H1 (cell line): ENCODE measurements around the gene KCNK13. TPM values are rescaled to one million over a fixed set of nuclear protein-coding genes. Genes with fewer than 3 reads are reported as not detected.
"Not testable (repeated sequence)": the region's sequence is repeated elsewhere in the genome, so short reads cannot be mapped to it uniquely, and the experiment has no call there.

Source experiments
- CTCF ChIA-PET: fragments of 300-600 bp; sonication (Branson Sonifier 250); formaldehyde crosslinking; loops from one replicate; lab custom pipeline; 2021; ENCODE audit not compliant: partially characterized antibody; lab: Charles Lee
- POLR2A ChIA-PET: fragments of 300-600 bp; sonication (Branson Sonifier 250); formaldehyde crosslinking; loops from one replicate; lab custom pipeline; 2021; ENCODE audit warnings: inconsistent platforms; ENCODE audit not compliant: partially characterized antibody; lab: Charles Lee
- DNase-seq, 2 experiments: peaks; one replicate each; pipeline versions ENCODE4 v3.0.0 to v3.0.0-alpha.2; 2010 to 2022; ENCODE audit warnings: low spot score in 2 of 2, low read depth in 1 of 2, mixed read lengths in 1 of 2
- FAIRE-seq: peaks from 2 replicates; lab custom pipeline; 2011; peaks lifted over from hg19 to GRCh38; lab: Jason Lieb, UNC
- H2AFZ ChIP-seq: 2 replicates; pipeline ENCODE4 v1.8.1; 2012; ENCODE audit warnings: low read length, inconsistent platforms
- H2AK5ac ChIP-seq: 2 replicates; pipeline ENCODE4 v1.6.1; 2013; ENCODE audit warnings: low read depth, low read length
- H2BK120ac ChIP-seq: replicated peaks from 2 replicates; pipeline ENCODE3; 2013; ENCODE audit warnings: low read depth, low read length, inconsistent platforms
- H2BK12ac ChIP-seq: 2 replicates; pipeline ENCODE4 v1.6.1; 2013; ENCODE audit warnings: low read depth, low read length
- H2BK15ac ChIP-seq: 2 replicates; pipeline ENCODE4 v1.6.1; 2013; ENCODE audit warnings: low read length
- H2BK20ac ChIP-seq: 2 replicates; pipeline ENCODE4 v1.6.1; 2013; ENCODE audit warnings: low read length
- H2BK5ac ChIP-seq: 2 replicates; pipeline ENCODE4 v1.6.1; 2013; ENCODE audit warnings: low read depth, low read length
- H3K14ac ChIP-seq: 2 replicates; pipeline ENCODE4 v1.6.1; 2013; ENCODE audit warnings: inconsistent platforms; ENCODE audit not compliant: insufficient read length
- H3K18ac ChIP-seq: 2 replicates; pipeline ENCODE4 v1.6.1; 2013; ENCODE audit warnings: low read length; ENCODE audit errors: extremely low read depth
- H3K23ac ChIP-seq: 2 replicates; pipeline ENCODE4 v1.6.1; 2013; ENCODE audit warnings: inconsistent platforms; ENCODE audit not compliant: insufficient read length
- H3K23me2 ChIP-seq: 2 replicates; pipeline ENCODE4 v1.6.1; 2013; ENCODE audit warnings: low read depth, low read length
- H3K27ac ChIP-seq: 2 replicates; pipeline ENCODE4 v1.6.1; 2011; ENCODE audit warnings: low read depth, low read length, inconsistent platforms
- H3K27me3 ChIP-seq, 4 experiments: replicated peaks in 1 of 4; 1 replicate in 1 of 4; 2 replicates in 3 of 4; pipeline versions ENCODE4 v1.6.1 to v1.8.1; 2011 to 2013; ENCODE audit warnings: low read length in 3 of 4, mild to moderate bottlenecking in 3 of 4, inconsistent platforms in 2 of 4, mixed read lengths in 2 of 4, moderate library complexity in 1 of 4; ENCODE audit not compliant: control insufficient read depth in 3 of 4, insufficient read depth in 3 of 4; ENCODE audit errors: extremely low read depth in 1 of 4
- H3K36me3 ChIP-seq, 4 experiments: 2 replicates each; pipeline versions ENCODE4 v1.6.1 to v1.8.1; 2011 to 2013; ENCODE audit warnings: mild to moderate bottlenecking in 4 of 4, low read length in 3 of 4, moderate library complexity in 2 of 4, control low read depth in 1 of 4, inconsistent platforms in 1 of 4; ENCODE audit not compliant: insufficient read depth in 4 of 4, control insufficient read depth in 2 of 4
- H3K4ac ChIP-seq: replicated peaks from 2 replicates; pipeline ENCODE3; 2013; ENCODE audit warnings: low read length, low read depth, mixed read lengths, inconsistent platforms; ENCODE audit not compliant: insufficient read length
- H3K4me1 ChIP-seq, 4 experiments: replicated peaks in 1 of 4; 1 replicate in 1 of 4; 2 replicates in 3 of 4; pipeline versions ENCODE4 v1.6.1 to v1.8.1; 2011 to 2013; ENCODE audit warnings: low read length in 3 of 4, inconsistent platforms in 2 of 4, mixed read lengths in 1 of 4; ENCODE audit not compliant: insufficient read depth in 4 of 4, control insufficient read depth in 3 of 4
- H3K4me2 ChIP-seq, 2 experiments: 2 replicates each; pipeline versions ENCODE4 v1.6.1 to v1.8.1; 2011 to 2013; ENCODE audit warnings: low read depth in 2 of 2, low read length in 2 of 2, control low read depth in 1 of 2, inconsistent platforms in 1 of 2, mild to moderate bottlenecking in 1 of 2; ENCODE audit not compliant: insufficient read depth in 1 of 2
- H3K4me3 ChIP-seq, 4 experiments: fragments of 200-600, 300-600 bp in 1 of 4; sonication (generic), shearing (Covaris generic), sonication (Bioruptor Twin) in 1 of 4; 2 replicates each; pipeline versions ENCODE4 v1.5.1 to v1.8.1; 2011 to 2016; ENCODE audit warnings: low read length in 4 of 4, low read depth in 3 of 4, control low read depth in 2 of 4, inconsistent platforms in 2 of 4, mild to moderate bottlenecking in 2 of 4, mixed read lengths in 1 of 4, moderate library complexity in 1 of 4; ENCODE audit not compliant: insufficient read depth in 2 of 4; ENCODE audit errors: extremely low read depth in 1 of 4
- H3K56ac ChIP-seq: replicated peaks from 2 replicates; pipeline ENCODE3; 2013; ENCODE audit warnings: low read depth, mild to moderate bottlenecking, mixed read lengths, low read length, inconsistent platforms; ENCODE audit not compliant: insufficient read length
- H3K79me1 ChIP-seq: 2 replicates; pipeline ENCODE4 v1.6.1; 2013; ENCODE audit warnings: low read depth, low read length, control low read depth
- H3K79me2 ChIP-seq, 2 experiments: 2 replicates each; pipeline versions ENCODE4 v1.6.1 to v1.8.1; 2012 to 2013; ENCODE audit warnings: low read length in 2 of 2, mild to moderate bottlenecking in 2 of 2, inconsistent platforms in 1 of 2; ENCODE audit not compliant: insufficient read depth in 2 of 2, control insufficient read depth in 1 of 2
- H3K9ac ChIP-seq, 4 experiments: replicated peaks in 1 of 4; 1 replicate in 1 of 4; 2 replicates in 3 of 4; pipeline versions ENCODE4 v1.6.1 to v1.8.1; 2011 to 2013; ENCODE audit warnings: low read depth in 3 of 4, low read length in 3 of 4, control low read depth in 2 of 4, mild to moderate bottlenecking in 2 of 4, moderate library complexity in 2 of 4, inconsistent platforms in 1 of 4; ENCODE audit errors: extremely low read depth in 1 of 4
- H3K9me3 ChIP-seq, 2 experiments: 2 replicates each; pipeline versions ENCODE4 v1.6.1 to v1.8.1; 2012 to 2013; ENCODE audit warnings: mild to moderate bottlenecking in 2 of 2, moderate library complexity in 2 of 2, control low read depth in 1 of 2, inconsistent platforms in 1 of 2, low read depth in 1 of 2, low read length in 1 of 2, mixed read lengths in 1 of 2; ENCODE audit not compliant: insufficient read depth in 2 of 2
- H4K20me1 ChIP-seq, 2 experiments: replicated peaks in 1 of 2; 2 replicates each; pipeline versions ENCODE3 to v1.8.1; 2011 to 2013; ENCODE audit warnings: inconsistent platforms in 2 of 2, low read length in 2 of 2, mild to moderate bottlenecking in 1 of 2; ENCODE audit not compliant: insufficient read depth in 2 of 2, control insufficient read depth in 1 of 2
- H4K5ac ChIP-seq: 2 replicates; pipeline ENCODE4 v1.6.1; 2013; ENCODE audit warnings: low read length, low read depth, mixed read lengths, inconsistent platforms; ENCODE audit not compliant: insufficient read length
- H4K8ac ChIP-seq: 2 replicates; pipeline ENCODE4 v1.8.0; 2013; ENCODE audit warnings: mild to moderate bottlenecking, moderate library complexity, low read length, inconsistent platforms; ENCODE audit not compliant: insufficient read depth; ENCODE audit errors: extremely low read depth
- H4K91ac ChIP-seq: replicated peaks from 2 replicates; pipeline ENCODE3; 2013; ENCODE audit warnings: low read length, mixed read lengths, inconsistent platforms; ENCODE audit not compliant: insufficient read length
- SRF ChIP-seq: IDR thresholded peaks from 2 replicates; pipeline ENCODE4 v1.6.1; 2011; ENCODE audit warnings: mild to moderate bottlenecking, low read depth, low read length, moderate library complexity
- WGBS, 2 experiments: shearing (Covaris generic) in 1 of 2; methylation state at CpG; one replicate each; pipeline versions ENCODE4 v1.1.6 to v1.1.7; 2013 to 2015; ENCODE audit warnings: low lambda C conversion rate in 2 of 2, mixed read lengths in 2 of 2, inconsistent platforms in 1 of 2, low coverage in 1 of 2, missing lambda C conversion rate in 1 of 2; ENCODE audit not compliant: insufficient replicate concordance in 2 of 2, insufficient coverage in 1 of 2, insufficient read length in 1 of 2; ENCODE audit errors: extremely low coverage in 1 of 2, missing lambda C conversion rate in 1 of 2; 5-methylcytosine and 5-hydroxymethylcytosine counted together
- polyA plus RNA-seq, 7 experiments: library from polyadenylated mRNA; depleted of rRNA in 3 of 7; stranded (reverse) in 5 of 7; unstranded in 2 of 7; fragments of >200 nt in 5 of 7; fragments of 200-250 nt in 2 of 7; gene quantifications; 1 replicate in 5 of 7; 2 replicates in 1 of 7; 4 replicates in 1 of 7; pipeline versions ENCODE4 v1.2.1 to v1.2.3, GENCODE V29; 2011 to 2013; ENCODE audit warnings: missing spikeins in 2 of 7, mixed read lengths in 2 of 7
- total RNA-seq: library from RNA; stranded (reverse); fragmentation: NEBNext Ultra II Directional; extraction: Animal tissue kit (Norgen Biotek cat#: 25700); gene quantifications from 2 replicates; pipeline ENCODE4 v1.2.1, GENCODE V29; 2021

Gene KCNK13
- total and polyA plus RNA-seq, 2 of the 8 experiments (the other 6 are each of a cell fraction or from before 2014, with no cell fraction given), result 0.39 to 0.48 TPM

GRCh38 chr14:90200546-90200945, 138.8 kb downstream of the KCNK13 start:
- H3K23me2 ChIP-seq, H3K23ac ChIP-seq, H3K4me3 ChIP-seq, H4K5ac ChIP-seq, H3K14ac ChIP-seq, H4K8ac ChIP-seq, H3K79me2 ChIP-seq, H4K91ac ChIP-seq, H3K4ac ChIP-seq, H3K27me3 ChIP-seq, H3K4me2 ChIP-seq, H3K27ac ChIP-seq, H2BK120ac ChIP-seq, H3K79me1 ChIP-seq, H2BK15ac ChIP-seq, H2BK5ac ChIP-seq, H3K4me1 ChIP-seq, H2AK5ac ChIP-seq, H3K36me3 ChIP-seq, H2AFZ ChIP-seq, H2BK12ac ChIP-seq, H3K18ac ChIP-seq, H4K20me1 ChIP-seq, FAIRE-seq, H3K9me3 ChIP-seq, POLR2A ChIA-PET, CTCF ChIA-PET: not testable (repeated sequence)
- 82% methylated on average over 4 of the region's 4 CpGs; no CpG with 5 or more reads in 1 of the 2 experiments for WGBS, 2 experiments
- 0 out of 2 replicates have a peak, but pooled peaks have one; percentile 30 for TF ChIP-seq SRF
- TF ChIP-seq, all 59 proteins: peak for 1; not testable (repeated sequence) for 58
- not testable (repeated sequence) for H3K9ac ChIP-seq, DNase-seq, H2BK20ac ChIP-seq, H3K56ac ChIP-seq
